GM23338 (cell line): ENCODE results near the gene SSTR5. TPM values are rescaled to one million over a fixed set of nuclear protein-coding genes. Genes with fewer than 3 reads are reported as not detected.

Source experiments
- ATAC-seq: fragments of 200-7000 bp; cut with Tn5 transposase; 3 replicates; pipeline ENCODE4 v1.9.1; 2020
- DNase-seq: peaks from one replicate; pipeline ENCODE4 v3.0.0-alpha.2; 2015; ENCODE audit warnings: low spot score
- H2AFZ ChIP-seq: fragments of 200-600 bp; sonication (generic); 2 replicates; pipeline ENCODE4 v1.8.0; 2016; ENCODE audit warnings: antibody characterized with exemption, mild to moderate bottlenecking, moderate library complexity
- H3F3A ChIP-seq: fragments of 200-600 bp; sonication (generic); replicated peaks from 2 replicates; pipeline ENCODE4 v1.8.0; 2017; ENCODE audit warnings: antibody characterized with exemption, mixed run types, low read depth
- H3K27ac ChIP-seq: fragments of 200-600 bp; sonication (generic); 2 replicates; pipeline ENCODE4 v1.6.1; 2016; ENCODE audit warnings: low read depth
- H3K27me3 ChIP-seq: fragments of 200-600 bp; sonication (generic); 2 replicates; pipeline ENCODE4 v1.8.0; 2016; ENCODE audit warnings: mild to moderate bottlenecking, mixed run types, moderate library complexity; ENCODE audit not compliant: insufficient read depth
- H3K36me3 ChIP-seq: fragments of 200-600 bp; sonication (generic); 2 replicates; pipeline ENCODE4 v1.8.0; 2016; ENCODE audit warnings: mild to moderate bottlenecking; ENCODE audit not compliant: insufficient read depth
- H3K4me1 ChIP-seq: fragments of 200-600 bp; sonication (generic); 2 replicates; pipeline ENCODE4 v1.8.0; 2016; ENCODE audit warnings: mild to moderate bottlenecking, moderate library complexity; ENCODE audit not compliant: insufficient read depth
- H3K4me2 ChIP-seq: fragments of 200-600 bp; sonication (generic); 2 replicates; pipeline ENCODE4 v1.7.1; 2017; ENCODE audit warnings: mixed run types
- H3K4me3 ChIP-seq: fragments of 200-600 bp; sonication (generic); 2 replicates; pipeline ENCODE4 v1.6.1; 2016; ENCODE audit warnings: mixed run types
- H3K79me2 ChIP-seq: fragments of 200-600 bp; sonication (generic); replicated peaks from 2 replicates; pipeline ENCODE4 v1.8.0; 2017; ENCODE audit warnings: mild to moderate bottlenecking; ENCODE audit not compliant: insufficient read depth
- H3K9me2 ChIP-seq: fragments of 200-600 bp; sonication (generic); 2 replicates; pipeline ENCODE4 v1.8.0; 2017; ENCODE audit not compliant: insufficient read depth
- H4K20me1 ChIP-seq: fragments of 200-600 bp; sonication (generic); replicated peaks from 2 replicates; pipeline ENCODE4 v1.8.0; 2017; ENCODE audit warnings: mild to moderate bottlenecking; ENCODE audit not compliant: insufficient read depth
- H3K27ac Mint-ChIP-seq: 2 replicates; pipeline ENCODE4 v1.8.0; 2020; ENCODE audit warnings: inconsistent platforms, mild to moderate bottlenecking, moderate library complexity, mixed read lengths
- H3K27me3 Mint-ChIP-seq: 3 replicates; pipeline ENCODE4 v1.8.0; 2022; ENCODE audit warnings: low read depth, mild to moderate bottlenecking, moderate library complexity, mixed read lengths, inconsistent platforms; ENCODE audit not compliant: insufficient read depth, poor library complexity
- H3K36me3 Mint-ChIP-seq: 3 replicates; pipeline ENCODE4 v1.8.0; 2021; ENCODE audit warnings: low read depth, mild to moderate bottlenecking, inconsistent platforms, moderate library complexity, mixed read lengths
- H3K4me1 Mint-ChIP-seq: 3 replicates; pipeline ENCODE4 v1.8.0; 2020; ENCODE audit warnings: mild to moderate bottlenecking, inconsistent platforms, mixed read lengths
- H3K4me3 Mint-ChIP-seq: 3 replicates; pipeline ENCODE4 v1.8.0; 2021; ENCODE audit warnings: moderate library complexity, mild to moderate bottlenecking, inconsistent platforms, mixed read lengths
- H3K9me3 Mint-ChIP-seq: 3 replicates; pipeline ENCODE4 v1.8.0; 2020; ENCODE audit warnings: moderate library complexity, mild to moderate bottlenecking, inconsistent platforms, mixed read lengths
- CREB1 ChIP-seq: fragments of 250-450 bp; sonication (Bioruptor Pico); IDR thresholded peaks from 2 replicates; pipeline ENCODE4 v1.5.0; 2020; ENCODE audit warnings: low read depth, mild to moderate bottlenecking, moderate library complexity
- CTCF ChIP-seq, 2 experiments: fragments of 200-600 bp in 1 of 2; sonication (generic) in 1 of 2; conservative IDR thresholded peaks; 2 replicates each; pipeline versions ENCODE4 v1.5.1 to v1.6.1; 2016 to 2017; ENCODE audit warnings: antibody characterized with exemption in 2 of 2, low read depth in 2 of 2, mild to moderate bottlenecking in 2 of 2, moderate library complexity in 1 of 2
- ETS1 ChIP-seq: IDR thresholded peaks from 2 replicates; pipeline ENCODE4 v1.6.1; 2016; ENCODE audit warnings: antibody characterized with exemption
- JUNB ChIP-seq: IDR thresholded peaks from one replicate; pipeline ENCODE4 v1.6.1; 2016; ENCODE audit warnings: antibody characterized with exemption; ENCODE audit not compliant: unreplicated experiment
- NANOG ChIP-seq: IDR thresholded peaks from 2 replicates; pipeline ENCODE4 v1.6.1; 2016; ENCODE audit warnings: antibody characterized with exemption, borderline replicate concordance
- POLR2AphosphoS5 ChIP-seq: IDR thresholded peaks from 2 replicates; pipeline ENCODE4 v1.6.1; 2016; ENCODE audit warnings: antibody characterized with exemption, low read depth
- REST ChIP-seq: IDR thresholded peaks from one replicate; pipeline ENCODE4 v1.6.1; 2018; ENCODE audit warnings: antibody characterized with exemption; ENCODE audit not compliant: unreplicated experiment
- STAT1 ChIP-seq: IDR thresholded peaks from one replicate; pipeline ENCODE4 v1.6.1; 2016; ENCODE audit warnings: antibody characterized with exemption; ENCODE audit not compliant: unreplicated experiment
- ZNF114 ChIP-seq: fragments of 250-450 bp; sonication (Bioruptor Pico); IDR thresholded peaks from 2 replicates; pipeline ENCODE4 v1.5.0; 2020; ENCODE audit warnings: mild to moderate bottlenecking, moderate library complexity
- ZNF462 ChIP-seq: fragments of 250-450 bp; sonication (Bioruptor Pico); IDR thresholded peaks from 2 replicates; pipeline ENCODE4 v1.5.0; 2020; ENCODE audit warnings: mild to moderate bottlenecking, moderate library complexity
- polyA plus RNA-seq: library from polyadenylated mRNA; unstranded; fragments of >200 nt; fragmentation: Nextera tagmentation; extraction: Ambion mirVana; gene quantifications from 2 replicates; pipeline ENCODE4 v1.2.1, GENCODE V29; 2016
- total RNA-seq: library from RNA; depleted of rRNA; stranded (reverse); fragments of >200 nt; shearing (Covaris generic); gene quantifications from 2 replicates; pipeline ENCODE4 v1.2.3, GENCODE V29; 2014

The SSTR5 gene
- total and polyA plus RNA-seq, 2 experiments from 2014 or later: 0.60 to 1.0 TPM

- TF ChIP-seq NANOG: no peak
Observed at GRCh38 chr16:1079786-1080525, 7.4 kb downstream of the SSTR5 start (continued).

- peaks cover 6% of the 10 kb centered on the region; the same call in 2 of the 3 replicates for H3K4me1 Mint-ChIP-seq
- H3K27ac ChIP-seq: no peak overlapping the region
- H3K4me3 ChIP-seq: no peak overlapping the region
- no peak overlapping the region for H2AFZ ChIP-seq
- peaks cover 3% of the 10 kb centered on the region; the same call in 1 of the 3 replicates for H3K36me3 Mint-ChIP-seq
- no peak for DNase-seq
- H3K36me3 ChIP-seq: no peaks in the 10 kb centered on the region
- peaks cover 21% of the 10 kb centered on the region for H3K9me3 Mint-ChIP-seq
- H3K27ac Mint-ChIP-seq: no peak overlapping the region
- H3K4me3 Mint-ChIP-seq: no peak overlapping the region
- no peak overlapping the region for H3K4me2 ChIP-seq
- no peaks in the 10 kb centered on the region for H3K4me1 ChIP-seq
- no peaks in the 10 kb centered on the region for H3K79me2 ChIP-seq
- H3K27me3 Mint-ChIP-seq: peaks cover 6% of the 10 kb centered on the region
- H4K20me1 ChIP-seq: no peaks in the 10 kb centered on the region
- no peaks in the 10 kb centered on the region for H3K27me3 ChIP-seq
- no peaks in the 10 kb centered on the region for H3F3A ChIP-seq
- ATAC-seq: peak; percentile 52
- no peaks in the 10 kb centered on the region for H3K9me2 ChIP-seq
- TF ChIP-seq ZNF462 (CRISPR knock-in tag): no peak
- no peak for TF ChIP-seq ZNF114
- no peak for TF ChIP-seq CREB1 (CRISPR knock-in tag)
- TF ChIP-seq NANOG: no peak
- no peak for TF ChIP-seq REST
- no peak for TF ChIP-seq STAT1
- no peak for TF ChIP-seq POLR2AphosphoS5
- TF ChIP-seq JUNB: no peak
- TF ChIP-seq ETS1: no peak
- TF ChIP-seq CTCF (conservative IDR thresholded peaks at IDR 0.05; ENCODE audit: low read depth in 2 of 2): no peak
Observed at GRCh38 chr16:1080801-1081733, 8.5 kb downstream of the SSTR5 start.
